HG03095 (cell line): ENCODE results near the gene CTSA.
"Not testable (repeated sequence)": the region's sequence is repeated elsewhere in the genome, so short reads cannot be mapped to it uniquely, and the experiment has no call there.

Source experiments
- ATAC-seq: cut with Tn5 transposase; IDR thresholded peaks from one replicate; pipeline ENCODE4 v1.9.1; 2021; ENCODE audit warnings: moderate library complexity; ENCODE audit not compliant: unreplicated experiment

Gene CTSA

GRCh38 chr20:45863543-45864470, 27.3 kb upstream of the CTSA start:
- no peak for ATAC-seq

GRCh38 chr20:45866454-45866853, 24.7 kb upstream of the CTSA start:
- no peak for ATAC-seq

- no peak for ATAC-seq
Observed at GRCh38 chr20:45867136-45867818, 23.9 kb upstream of the CTSA start.

- no peak for ATAC-seq
Observed at GRCh38 chr20:45867819-45868176, 23.3 kb upstream of the CTSA start.

- ATAC-seq: no peak
Observed at GRCh38 chr20:45872626-45873025, 18.5 kb upstream of the CTSA start.

GRCh38 chr20:45873409-45874103, 17.6 kb upstream of the CTSA start:
- no peak for ATAC-seq

GRCh38 chr20:45874104-45874481, 17.0 kb upstream of the CTSA start:
- ATAC-seq: not testable (repeated sequence)

- ATAC-seq: no peak
Observed at GRCh38 chr20:45874576-45874975, 16.6 kb upstream of the CTSA start.

GRCh38 chr20:45878076-45878761, 12.9 kb upstream of the CTSA start:
- no peak for ATAC-seq

- peak; percentile 91 for ATAC-seq
Observed at GRCh38 chr20:45880988-45881788, 9.9 kb upstream of the CTSA start, which contains the start of gene ZSWIM1. ZSWIM1 (plus strand) TSS chr20:45881227; CDS start chr20:45882593, 1,366 bp downstream.

- no peak for ATAC-seq
Observed at GRCh38 chr20:45882469-45883099, 8.6 kb upstream of the CTSA start.

- ATAC-seq: no peak
Observed at GRCh38 chr20:45883100-45883469, 8.1 kb upstream of the CTSA start.

- no peak for ATAC-seq
Observed at GRCh38 chr20:45886590-45887345, 4.4 kb upstream of the CTSA start.

GRCh38 chr20:45887346-45887715, 3.8 kb upstream of the CTSA start, which contains the start of gene SPATA25:
SPATA25 (minus strand) TSS chr20:45887622; CDS start chr20:45887590, 32 bp downstream.
- ATAC-seq: no peak

- ATAC-seq: no peak
Observed at GRCh38 chr20:45888681-45889080, 2.5 kb upstream of the CTSA start.

- ATAC-seq: no peak
Observed at GRCh38 chr20:45890077-45890984, 804 bp upstream of the CTSA start.

- no peak for ATAC-seq
Observed at GRCh38 chr20:45892049-45892825, 1.1 kb downstream of the CTSA start.
